Stimulated activated CD4-positive, alpha-beta T cell treated with anti-CD3 and anti-CD28 coated beads, Interleukin-1b, Interleukin-23, amount 100 ng/mL, for 24 hours (primary cell): ENCODE results near the gene CKAP2L.
"Not testable (repeated sequence)": the region's sequence is repeated elsewhere in the genome, so short reads cannot be mapped to it uniquely, and the experiment has no call there.

Source experiments
- DNase-seq, 4 experiments: peaks; one replicate each; pipeline ENCODE4 v3.0.0-alpha.2; 2020; ENCODE audit warnings: low read depth in 4 of 4, low spot score in 1 of 4

CKAP2L gene

GRCh38 chr2:112710956-112711750 is 53.3 kb downstream of the CKAP2L start:
- DNase-seq = no peak

GRCh38 chr2:112709703-112710102 is 54.7 kb downstream of the CKAP2L start:
- DNase-seq = no peak

- DNase-seq = no peak
Measured at GRCh38 chr2:112708968-112709367, 55.4 kb downstream of the CKAP2L start.

- DNase-seq = not testable (repeated sequence)
Measured at GRCh38 chr2:112706947-112707346, 57.5 kb downstream of the CKAP2L start.

- DNase-seq = peak in 1 of 4 experiments; percentile 43
Measured at GRCh38 chr2:112706170-112706664, 58.2 kb downstream of the CKAP2L start.

- no peak for DNase-seq
Measured at GRCh38 chr2:112705575-112705974, 58.8 kb downstream of the CKAP2L start.

- DNase-seq = no peak
Measured at GRCh38 chr2:112703684-112704083, 60.7 kb downstream of the CKAP2L start.

GRCh38 chr2:112701052-112701451 is 63.4 kb downstream of the CKAP2L start:
- no peak for DNase-seq

- DNase-seq = no peak
Measured at GRCh38 chr2:112699984-112700667, 64.3 kb downstream of the CKAP2L start.

- DNase-seq = no peak
Measured at GRCh38 chr2:112698834-112699515, 65.4 kb downstream of the CKAP2L start.

- DNase-seq = no peak
Measured at GRCh38 chr2:112694182-112694581, 70.2 kb downstream of the CKAP2L start.

- DNase-seq = no peak
Measured at GRCh38 chr2:112693596-112693995, 70.8 kb downstream of the CKAP2L start.

GRCh38 chr2:112692918-112693317 is 71.5 kb downstream of the CKAP2L start:
- DNase-seq = peak in 1 of 4 experiments; percentile 30

GRCh38 chr2:112692495-112692911 is 71.9 kb downstream of the CKAP2L start:
- DNase-seq = peak in 2 of 4 experiments; percentile 20 to 43

GRCh38 chr2:112691881-112692281 is 72.5 kb downstream of the CKAP2L start:
- no peak for DNase-seq

GRCh38 chr2:112690853-112691401 is 73.5 kb downstream of the CKAP2L start:
- DNase-seq = peak; percentile 22 to 34 (median 29)

- DNase-seq = no peak
Measured at GRCh38 chr2:112688086-112688880, 76.1 kb downstream of the CKAP2L start.

GRCh38 chr2:112687522-112687921 is 76.9 kb downstream of the CKAP2L start:
- DNase-seq = no peak
